H1 (cell line): ENCODE measurements around the gene NAPA.

Experiments used
- EP300 ChIP-seq, 2 experiments: IDR thresholded peaks; 1 replicate in 1 of 2; 2 replicates in 1 of 2; pipeline ENCODE4 v1.6.1; 2011 to 2012; ENCODE audit warnings: low read depth in 2 of 2, low read length in 2 of 2, mild to moderate bottlenecking in 2 of 2, borderline replicate concordance in 1 of 2, inconsistent platforms in 1 of 2, moderate library complexity in 1 of 2
- TF ChIP-seq, protein P1 (sequence below), 3 experiments: IDR thresholded peaks; 1 replicate in 2 of 3; 2 replicates in 1 of 3; pipeline versions ENCODE4 v1.5.1 to v1.6.1; 2011; ENCODE audit warnings: low read length in 3 of 3, mild to moderate bottlenecking in 3 of 3, inconsistent platforms in 2 of 3, low read depth in 1 of 3, moderate library complexity in 1 of 3; ENCODE audit not compliant: insufficient read depth in 1 of 3; ENCODE audit errors: control extremely low read depth in 1 of 3

DNA sequence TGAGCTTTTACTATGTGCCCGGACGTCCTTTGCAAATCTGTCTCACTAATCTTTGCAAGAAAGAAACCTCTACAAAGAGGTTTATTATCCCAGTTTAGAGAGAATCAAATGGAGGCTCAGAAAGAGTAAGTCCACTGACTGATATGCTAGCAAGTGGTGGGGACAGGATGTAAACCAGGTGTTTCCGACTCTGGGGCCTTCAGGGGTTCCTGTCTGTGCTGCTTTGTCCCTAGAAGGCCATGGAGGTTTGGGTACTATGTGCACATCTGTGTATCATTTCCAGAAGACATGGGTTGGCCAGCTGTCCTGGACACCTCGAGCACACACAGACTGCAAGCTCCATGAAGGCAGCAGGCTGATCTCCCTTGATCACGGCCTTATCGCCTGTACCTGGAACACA is 29.7 kb downstream of the NAPA start:
- no peak for TF ChIP-seq EP300 (IDR thresholded peaks at IDR 0.05; ENCODE audit: borderline replicate concordance in 1 of 2, low read depth in 2 of 2, low read length in 2 of 2)
- TF ChIP-seq, protein P1, sequence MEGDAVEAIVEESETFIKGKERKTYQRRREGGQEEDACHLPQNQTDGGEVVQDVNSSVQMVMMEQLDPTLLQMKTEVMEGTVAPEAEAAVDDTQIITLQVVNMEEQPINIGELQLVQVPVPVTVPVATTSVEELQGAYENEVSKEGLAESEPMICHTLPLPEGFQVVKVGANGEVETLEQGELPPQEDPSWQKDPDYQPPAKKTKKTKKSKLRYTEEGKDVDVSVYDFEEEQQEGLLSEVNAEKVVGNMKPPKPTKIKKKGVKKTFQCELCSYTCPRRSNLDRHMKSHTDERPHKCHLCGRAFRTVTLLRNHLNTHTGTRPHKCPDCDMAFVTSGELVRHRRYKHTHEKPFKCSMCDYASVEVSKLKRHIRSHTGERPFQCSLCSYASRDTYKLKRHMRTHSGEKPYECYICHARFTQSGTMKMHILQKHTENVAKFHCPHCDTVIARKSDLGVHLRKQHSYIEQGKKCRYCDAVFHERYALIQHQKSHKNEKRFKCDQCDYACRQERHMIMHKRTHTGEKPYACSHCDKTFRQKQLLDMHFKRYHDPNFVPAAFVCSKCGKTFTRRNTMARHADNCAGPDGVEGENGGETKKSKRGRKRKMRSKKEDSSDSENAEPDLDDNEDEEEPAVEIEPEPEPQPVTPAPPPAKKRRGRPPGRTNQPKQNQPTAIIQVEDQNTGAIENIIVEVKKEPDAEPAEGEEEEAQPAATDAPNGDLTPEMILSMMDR (IDR thresholded peaks at IDR 0.05; ENCODE audit: control extremely low read depth in 1 of 3, insufficient read depth in 1 of 3, low read depth in 1 of 3, low read length in 3 of 3): no peak
